ENCODE measurements around the gene NLRP3.
"Not testable (repeated sequence)": the region's sequence is repeated elsewhere in the genome, so short reads cannot be mapped to it uniquely, and the experiment has no call there.

Gene NLRP3

DNA sequence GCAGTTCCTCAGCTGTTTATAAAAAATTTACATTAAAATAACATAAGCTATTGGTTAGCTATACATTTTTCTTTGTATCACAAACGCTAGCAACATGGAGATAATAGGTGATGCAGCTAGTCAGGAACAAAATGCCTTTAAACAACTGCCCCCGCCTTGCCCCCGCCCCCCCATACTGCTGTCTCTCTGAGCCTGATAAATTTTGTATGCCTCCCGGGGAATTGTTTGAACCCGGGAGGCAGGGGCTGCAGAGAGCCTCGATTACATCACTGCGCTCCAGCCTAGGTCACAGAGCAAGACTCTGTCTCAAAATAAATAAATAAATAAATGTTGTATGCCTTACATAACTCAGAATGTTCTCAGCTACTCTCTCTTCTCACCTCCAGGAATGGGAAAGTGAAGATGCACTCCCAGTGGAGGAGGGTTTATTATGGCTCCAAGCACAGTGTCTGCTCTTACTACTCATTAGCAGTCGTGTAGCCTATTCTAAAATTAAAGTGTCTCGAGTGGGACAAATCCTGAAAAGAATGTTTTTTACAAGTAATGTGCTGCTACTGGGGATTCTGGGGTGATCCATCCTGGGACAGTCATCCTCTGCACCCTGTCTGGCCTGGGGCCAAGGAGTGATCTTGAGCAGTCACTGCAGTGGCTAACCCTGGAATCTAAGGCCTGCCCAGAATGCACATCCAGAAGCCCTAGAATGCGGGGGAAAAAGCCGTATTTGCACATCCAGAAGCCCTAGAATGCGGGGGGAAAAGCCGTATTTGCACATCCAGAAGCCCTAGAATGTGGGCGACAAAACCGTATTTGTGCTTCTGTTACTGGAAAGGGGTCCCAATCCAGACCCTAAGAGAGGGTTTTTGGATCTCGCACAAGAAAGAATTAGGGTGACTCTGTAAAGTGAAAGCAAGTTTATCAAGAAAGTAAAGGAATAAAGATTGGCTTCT is 44.9 kb upstream of the NLRP3 start:
- no peak overlapping the region for H3K4me2 ChIP-seq (ENCODE audit: low read length)
- H3K4ac ChIP-seq (ENCODE audit: low read depth, low read length): no peak overlapping the region
- H3K9ac ChIP-seq (ENCODE audit: low read length): no peak overlapping the region

DNA sequence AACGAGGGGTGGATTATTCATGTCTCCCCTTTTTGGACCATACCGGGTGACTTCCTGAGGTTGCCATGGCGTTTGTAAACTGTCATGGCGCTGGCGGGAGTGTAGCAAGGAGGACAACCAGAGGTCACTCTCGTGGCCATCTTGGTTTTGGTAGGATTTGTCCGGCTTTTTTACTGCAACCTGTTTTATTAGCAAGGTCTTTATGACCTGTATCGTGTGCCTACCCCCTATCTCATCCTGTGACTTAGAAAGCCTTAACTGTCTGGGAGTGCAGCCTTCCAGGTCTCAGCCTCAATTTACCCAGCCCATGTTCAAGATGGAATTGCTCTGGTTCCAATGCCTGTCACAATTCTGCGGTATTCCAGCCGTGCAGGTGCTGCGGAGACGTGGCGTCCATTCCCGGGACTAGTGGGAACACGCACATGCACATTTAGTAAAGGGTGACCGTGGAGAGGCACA is 44.1 kb upstream of the NLRP3 start:
- Histone ChIP-seq H2BK5ac (ENCODE audit: low read length) (no peak overlapping the region), H3K4me2 (ENCODE audit: low read length) (no peak overlapping the region), H4K5ac (ENCODE audit: low read length) (no peak overlapping the region), H3K36me3 (ENCODE audit: control insufficient read depth, insufficient read depth, low read length) (no peaks in the 10 kb centered on the region), H3K9ac (ENCODE audit: low read length) (no peak overlapping the region), H3K4me3 (ENCODE audit: low read length) (no peak overlapping the region), H3K27me3 (ENCODE audit: insufficient read depth, low read length, poor library complexity) (no peaks in the 10 kb centered on the region), H3K27ac (ENCODE audit: low read depth, low read length) (no peak overlapping the region), H3K79me1 (ENCODE audit: low read length) (no peaks in the 10 kb centered on the region), H3K4ac (ENCODE audit: low read depth, low read length) (no peak overlapping the region), H3K18ac (ENCODE audit: low read length) (no peak overlapping the region), H3K79me2 (ENCODE audit: control insufficient read depth, insufficient read depth, low read length) (no peaks in the 10 kb centered on the region), H3K23ac (ENCODE audit: low read length) (no peak overlapping the region), H4K8ac (ENCODE audit: low read depth, low read length) (no peak overlapping the region), H2AK5ac (ENCODE audit: low read length) (no peak overlapping the region), H3K56ac (ENCODE audit: low read length) (no peak overlapping the region), H2BK15ac (replicated peaks; ENCODE audit: low read depth) (no peak overlapping the region), H2BK120ac (ENCODE audit: low read depth, low read length) (no peak overlapping the region), H3K4me1 (ENCODE audit: control insufficient read depth, low read depth, low read length) (no peaks in the 10 kb centered on the region)
- no peak for DNase-seq
- WGBS (ENCODE audit: extremely low coverage, insufficient coverage, low lambda C conversion rate): no CpG with 5 or more reads among the region's 16 CpGs

More for the DNA sequence above, 44.9 kb upstream of the NLRP3 start:
- Histone ChIP-seq H2AK5ac (ENCODE audit: low read length) (no peak overlapping the region), H3K79me2 (ENCODE audit: control insufficient read depth, insufficient read depth, low read length) (no peaks in the 10 kb centered on the region), H3K4me3 (ENCODE audit: low read length) (no peak overlapping the region), H3K4me1 (ENCODE audit: control insufficient read depth, low read depth, low read length) (no peaks in the 10 kb centered on the region), H3K27ac (ENCODE audit: low read depth, low read length) (no peak overlapping the region), H3K18ac (ENCODE audit: low read length) (no peak overlapping the region), H4K5ac (ENCODE audit: low read length) (no peak overlapping the region), H3K56ac (ENCODE audit: low read length) (no peak overlapping the region), H4K8ac (ENCODE audit: low read depth, low read length) (no peak overlapping the region), H3K23ac (ENCODE audit: low read length) (no peak overlapping the region), H2BK120ac (ENCODE audit: low read depth, low read length) (no peak overlapping the region), H2BK5ac (ENCODE audit: low read length) (no peak overlapping the region), H3K36me3 (ENCODE audit: control insufficient read depth, insufficient read depth, low read length) (no peaks in the 10 kb centered on the region), H2BK15ac (replicated peaks; ENCODE audit: low read depth) (no peak overlapping the region), H3K27me3 (ENCODE audit: insufficient read depth, low read length, poor library complexity) (no peaks in the 10 kb centered on the region), H3K79me1 (ENCODE audit: low read length) (no peaks in the 10 kb centered on the region)
- no peak for DNase-seq
- no CpG with 5 or more reads among the region's 16 CpGs for WGBS (ENCODE audit: extremely low coverage, insufficient coverage, low lambda C conversion rate)

DNA sequence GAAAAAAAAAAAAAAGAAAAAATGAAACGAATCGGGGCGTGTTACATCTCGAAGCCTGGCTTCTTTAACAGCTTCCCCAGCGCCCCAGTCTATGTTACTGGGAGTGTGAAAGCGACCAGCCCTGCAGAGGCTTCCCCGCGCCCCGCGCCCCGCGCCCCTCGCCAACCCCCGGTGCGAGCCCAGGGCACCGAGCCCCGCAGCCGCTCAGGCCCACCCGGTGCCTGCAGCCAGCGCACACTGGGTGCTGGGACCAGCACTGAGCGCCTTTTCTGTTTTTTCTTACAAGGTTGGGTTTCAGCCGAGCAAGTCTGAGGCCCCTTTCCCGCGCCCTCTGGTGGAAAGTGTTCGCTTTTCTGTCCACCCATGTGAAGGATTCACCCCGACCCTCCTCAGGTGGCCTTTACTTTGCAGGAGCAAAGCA is 42.2 kb upstream of the NLRP3 start:
- WGBS (ENCODE audit: extremely low coverage, insufficient coverage, low lambda C conversion rate): no CpG with 5 or more reads among the region's 26 CpGs
- Histone ChIP-seq H3K4me3 (ENCODE audit: low read length) (no peak overlapping the region), H3K18ac (ENCODE audit: low read length) (peak overlapping the region; percentile 24), H3K4me2 (ENCODE audit: low read length) (peak overlapping the region; percentile 8), H3K4me1 (ENCODE audit: control insufficient read depth, low read depth, low read length) (peaks cover 4% of the 10 kb centered on the region), H3K79me1 (ENCODE audit: low read length) (no peaks in the 10 kb centered on the region), H4K8ac (ENCODE audit: low read depth, low read length) (no peak overlapping the region), H2BK120ac (ENCODE audit: low read depth, low read length) (no peak overlapping the region), H3K36me3 (ENCODE audit: control insufficient read depth, insufficient read depth, low read length) (no peaks in the 10 kb centered on the region), H2BK15ac (replicated peaks; ENCODE audit: low read depth) (no peak overlapping the region), H3K23ac (ENCODE audit: low read length) (no peak overlapping the region), H3K56ac (ENCODE audit: low read length) (peak overlapping the region; percentile 64), H3K79me2 (ENCODE audit: control insufficient read depth, insufficient read depth, low read length) (no peaks in the 10 kb centered on the region), H2AK5ac (ENCODE audit: low read length) (no peak overlapping the region), H3K9ac (ENCODE audit: low read length) (peak overlapping the region; percentile 34), H2BK5ac (ENCODE audit: low read length) (no peak overlapping the region), H3K27ac (ENCODE audit: low read depth, low read length) (no peak overlapping the region), H4K5ac (ENCODE audit: low read length) (no peak overlapping the region), H3K27me3 (ENCODE audit: insufficient read depth, low read length, poor library complexity) (no peaks in the 10 kb centered on the region), H3K4ac (ENCODE audit: low read depth, low read length) (peak overlapping the region; percentile 1)
- peak; percentile 91 for DNase-seq

DNA sequence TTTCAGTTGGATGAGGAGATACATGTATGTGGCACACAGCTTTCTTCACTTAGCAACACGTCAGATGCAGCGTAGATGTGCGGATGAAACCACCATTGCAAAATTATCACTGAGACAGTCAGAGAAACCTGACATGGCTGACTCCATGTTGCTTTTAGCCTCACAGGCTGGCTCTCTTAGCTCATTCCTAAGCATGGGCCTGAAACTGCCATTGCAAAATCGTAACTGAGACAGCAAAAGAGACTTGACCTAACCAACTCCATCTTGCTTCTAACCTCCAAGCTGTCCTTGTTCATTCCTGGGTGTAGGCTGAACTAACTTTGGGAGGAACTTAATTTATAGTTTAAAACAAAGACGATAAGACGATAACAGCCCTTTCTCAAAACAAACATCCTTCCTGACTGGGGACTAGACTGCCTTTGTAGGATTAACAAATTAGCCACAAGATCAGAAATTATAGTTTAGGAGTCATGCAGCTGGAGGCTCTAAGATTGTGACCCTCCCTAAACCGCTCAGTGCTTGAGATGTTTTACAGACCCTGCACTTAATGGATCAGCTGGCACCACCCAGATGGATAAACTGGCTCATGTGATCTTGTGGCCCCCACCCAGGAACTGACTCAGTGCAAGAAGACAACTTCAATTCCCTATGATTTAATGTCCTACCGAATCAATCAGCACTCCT is 41.2 kb upstream of the NLRP3 start:
- H2BK5ac ChIP-seq (ENCODE audit: low read length): not testable (repeated sequence)
- WGBS (ENCODE audit: extremely low coverage, insufficient coverage, low lambda C conversion rate): no CpG with 5 or more reads among the region's 8 CpGs

DNA sequence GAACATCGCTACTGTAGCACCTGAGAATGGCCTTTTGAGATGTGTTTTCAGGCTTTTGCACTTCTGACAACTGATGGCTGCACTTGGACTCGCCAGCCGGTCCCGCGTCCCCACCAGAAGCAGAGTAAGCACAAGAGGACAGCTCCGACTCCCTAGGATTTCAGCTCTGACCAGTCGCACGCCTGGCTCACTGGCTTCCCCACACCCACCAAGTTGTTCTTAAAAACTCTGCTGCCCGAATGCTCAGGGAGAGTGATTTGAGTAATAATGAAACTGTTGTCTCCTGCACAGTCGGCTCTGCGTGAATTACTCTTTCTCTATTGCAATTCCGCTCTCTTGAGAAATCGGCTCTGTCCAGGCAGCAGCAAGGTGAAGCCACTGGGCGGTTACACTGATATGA is 40.2 kb upstream of the NLRP3 start:
- peaks cover 4% of the 10 kb centered on the region for H3K4me1 ChIP-seq (ENCODE audit: control insufficient read depth, low read depth, low read length)
- no peak overlapping the region for H4K8ac ChIP-seq (ENCODE audit: low read depth, low read length)
- H3K9ac ChIP-seq (ENCODE audit: low read length): no peak overlapping the region
- no peaks in the 10 kb centered on the region for H3K79me1 ChIP-seq (ENCODE audit: low read length)
- no peak overlapping the region for H3K18ac ChIP-seq (ENCODE audit: low read length)
- no peak overlapping the region for H3K56ac ChIP-seq (ENCODE audit: low read length)
- H3K23ac ChIP-seq (ENCODE audit: low read length): no peak overlapping the region
- H3K27me3 ChIP-seq (ENCODE audit: insufficient read depth, low read length, poor library complexity): no peaks in the 10 kb centered on the region
- H3K79me2 ChIP-seq (ENCODE audit: control insufficient read depth, insufficient read depth, low read length): no peaks in the 10 kb centered on the region
- no peak overlapping the region for H3K4me2 ChIP-seq (ENCODE audit: low read length)
- no peak overlapping the region for H2BK120ac ChIP-seq (ENCODE audit: low read depth, low read length)
- DNase-seq: peak; percentile 43
- H3K4me3 ChIP-seq (ENCODE audit: low read length): no peak overlapping the region
- H2AK5ac ChIP-seq (ENCODE audit: low read length): no peak overlapping the region
- H2BK5ac ChIP-seq (ENCODE audit: low read length): no peak overlapping the region
- WGBS (ENCODE audit: extremely low coverage, insufficient coverage, low lambda C conversion rate): no CpG with 5 or more reads among the region's 14 CpGs
- no peak overlapping the region for H3K27ac ChIP-seq (ENCODE audit: low read depth, low read length)
- no peak overlapping the region for H4K5ac ChIP-seq (ENCODE audit: low read length)
- no peak overlapping the region for H2BK15ac ChIP-seq (replicated peaks; ENCODE audit: low read depth)
- H3K36me3 ChIP-seq (ENCODE audit: control insufficient read depth, insufficient read depth, low read length): no peaks in the 10 kb centered on the region
- H3K4ac ChIP-seq (ENCODE audit: low read depth, low read length): no peak overlapping the region

More for the DNA sequence above, 41.2 kb upstream of the NLRP3 start:
- H4K8ac ChIP-seq (ENCODE audit: low read depth, low read length); DNase-seq; H3K27me3 ChIP-seq (ENCODE audit: insufficient read depth, low read length, poor library complexity); H3K4ac ChIP-seq (ENCODE audit: low read depth, low read length); H2BK120ac ChIP-seq (ENCODE audit: low read depth, low read length); H3K4me1 ChIP-seq (ENCODE audit: control insufficient read depth, low read depth, low read length); H4K5ac ChIP-seq (ENCODE audit: low read length); H3K79me1 ChIP-seq (ENCODE audit: low read length); H3K27ac ChIP-seq (ENCODE audit: low read depth, low read length); H3K18ac ChIP-seq (ENCODE audit: low read length); H2BK15ac ChIP-seq (replicated peaks; ENCODE audit: low read depth); H3K36me3 ChIP-seq (ENCODE audit: control insufficient read depth, insufficient read depth, low read length); H3K4me2 ChIP-seq (ENCODE audit: low read length); H3K79me2 ChIP-seq (ENCODE audit: control insufficient read depth, insufficient read depth, low read length); H2AK5ac ChIP-seq (ENCODE audit: low read length); H3K23ac ChIP-seq (ENCODE audit: low read length); H3K56ac ChIP-seq (ENCODE audit: low read length); H3K4me3 ChIP-seq (ENCODE audit: low read length); H3K9ac ChIP-seq (ENCODE audit: low read length): not testable (repeated sequence)

All from mesendoderm (in vitro differentiated cells).